Thymus (tissue), 11 donors: Measurements from ENCODE around the gene ATAD3C. TPM values are rescaled to one million over a fixed set of nuclear protein-coding genes. Genes with fewer than 3 reads are reported as not detected.
A peak's percentile ranks its signal among the peaks of the same experiment; 100 is the strongest.
"Not testable (repeated sequence)": the region's sequence is repeated elsewhere in the genome, so short reads cannot be mapped to it uniquely, and the experiment has no call there.

Experiments
- DNase-seq, 9 donors: peaks; one replicate each; pipeline ENCODE4 v3.0.0-alpha.2; 2013; ENCODE audit warnings: low spot score in 9 of 9, low read depth in 6 of 9, missing footprints in 1 of 9
- H3K27ac ChIP-seq, 2 donors: one replicate each; pipeline ENCODE4 v1.5.1; 2013; ENCODE audit warnings: control low read depth in 1 of 2, low read depth in 1 of 2, low read length in 1 of 2, mild to moderate bottlenecking in 1 of 2, moderate library complexity in 1 of 2
- H3K27me3 ChIP-seq, 2 donors: one replicate each; pipeline ENCODE4 v1.5.1; 2013; ENCODE audit warnings: low read length in 1 of 2; ENCODE audit not compliant: control insufficient read depth in 2 of 2, insufficient read depth in 1 of 2
- H3K36me3 ChIP-seq, 2 donors: one replicate each; pipeline ENCODE4 v1.5.1; 2013; ENCODE audit warnings: low read length in 1 of 2, mild to moderate bottlenecking in 1 of 2, moderate library complexity in 1 of 2; ENCODE audit not compliant: control insufficient read depth in 2 of 2, insufficient read depth in 2 of 2
- H3K4me1 ChIP-seq, 2 donors: one replicate each; pipeline ENCODE4 v1.5.1; 2013; ENCODE audit warnings: low read length in 2 of 2; ENCODE audit not compliant: control insufficient read depth in 2 of 2, insufficient read depth in 2 of 2
- H3K4me3 ChIP-seq, 2 donors: one replicate each; pipeline ENCODE4 v1.5.1; 2013; ENCODE audit warnings: low read length in 2 of 2, control low read depth in 1 of 2, mild to moderate bottlenecking in 1 of 2
- H3K9me3 ChIP-seq, 2 donors: one replicate each; pipeline ENCODE4 v1.5.1; 2013; ENCODE audit warnings: low read length in 1 of 2, mild to moderate bottlenecking in 1 of 2; ENCODE audit not compliant: control insufficient read depth in 2 of 2, insufficient read depth in 1 of 2
- WGBS: extraction: QIAGEN DNeasy Blood & Tissue Kit; methylation state at CpG from one replicate; pipeline ENCODE4 v1.1.7; 2013; 5-methylcytosine and 5-hydroxymethylcytosine counted together
- polyA plus RNA-seq: library from polyadenylated mRNA; stranded (reverse); fragments of 200-250 nt; gene quantifications from one replicate; pipeline ENCODE4 v1.2.3, GENCODE V29; 2013
- total RNA-seq: library from RNA; stranded (reverse); fragments of 120-200 nt; gene quantifications from one replicate; pipeline ENCODE4 v1.2.4, GENCODE V29; 2013
- donor health status: healthy.

Gene ATAD3C
- total and polyA plus RNA-seq, 2 donors: 0.24 to 2.8 TPM

DNA sequence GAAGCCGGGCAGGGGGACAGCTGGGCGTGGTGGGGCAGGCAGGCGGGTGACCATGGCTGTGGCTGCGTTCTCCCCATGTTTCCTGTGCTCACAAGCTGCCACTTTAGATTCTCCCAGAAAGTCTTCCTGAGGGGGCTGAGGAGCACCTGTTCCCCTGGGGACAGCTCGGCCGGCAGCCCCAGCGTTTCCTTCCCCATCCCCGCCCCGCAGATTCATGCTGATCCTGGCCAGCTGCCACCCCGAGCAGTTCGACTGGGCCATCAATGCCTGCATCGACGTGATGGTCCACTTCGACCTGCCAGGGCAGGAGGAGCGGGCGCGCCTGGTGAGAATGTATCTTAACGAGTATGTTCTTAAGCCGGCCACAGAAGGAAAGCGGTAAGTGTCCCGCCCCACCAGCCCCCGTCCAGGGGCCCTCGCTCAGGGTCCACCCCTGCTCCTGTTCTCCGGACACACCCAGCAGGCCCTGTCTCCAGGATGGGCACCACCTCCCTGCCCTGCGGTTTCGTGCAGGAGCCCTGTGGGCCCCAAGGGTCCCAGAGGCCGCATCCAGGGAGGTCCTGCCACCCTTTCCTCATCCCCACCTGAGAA is 11.1 kb downstream of the ATAD3C start:
- no peak overlapping the region for H3K4me3 ChIP-seq
- DNase-seq: no peak
- no peaks in the 10 kb centered on the region for H3K36me3 ChIP-seq
- H3K4me1 ChIP-seq: peaks cover 0 to 7% of the 10 kb centered on the region in 2 donors
- WGBS: 50% methylated on average over 27 of the region's 27 CpGs
- H3K9me3 ChIP-seq: peaks cover 0 to 3% of the 10 kb centered on the region in 2 donors
- H3K27me3 ChIP-seq: peaks cover 0 to 17% of the 10 kb centered on the region in 2 donors
- no peak overlapping the region for H3K27ac ChIP-seq

GRCh38 chr1:1461721-1462317 is 12.3 kb downstream of the ATAD3C start:
- Histone ChIP-seq H3K4me3 (no peak overlapping the region), H3K36me3 (no peaks in the 10 kb centered on the region), H3K4me1 (peaks cover 0 to 7% of the 10 kb centered on the region in 2 donors), H3K27ac (no peak overlapping the region), H3K27me3 (peaks cover 0 to 17% of the 10 kb centered on the region in 2 donors), H3K9me3 (peaks cover 0 to 3% of the 10 kb centered on the region in 2 donors)
- 75% methylated on average over 18 of the region's 18 CpGs for WGBS
- DNase-seq: no peak

DNA sequence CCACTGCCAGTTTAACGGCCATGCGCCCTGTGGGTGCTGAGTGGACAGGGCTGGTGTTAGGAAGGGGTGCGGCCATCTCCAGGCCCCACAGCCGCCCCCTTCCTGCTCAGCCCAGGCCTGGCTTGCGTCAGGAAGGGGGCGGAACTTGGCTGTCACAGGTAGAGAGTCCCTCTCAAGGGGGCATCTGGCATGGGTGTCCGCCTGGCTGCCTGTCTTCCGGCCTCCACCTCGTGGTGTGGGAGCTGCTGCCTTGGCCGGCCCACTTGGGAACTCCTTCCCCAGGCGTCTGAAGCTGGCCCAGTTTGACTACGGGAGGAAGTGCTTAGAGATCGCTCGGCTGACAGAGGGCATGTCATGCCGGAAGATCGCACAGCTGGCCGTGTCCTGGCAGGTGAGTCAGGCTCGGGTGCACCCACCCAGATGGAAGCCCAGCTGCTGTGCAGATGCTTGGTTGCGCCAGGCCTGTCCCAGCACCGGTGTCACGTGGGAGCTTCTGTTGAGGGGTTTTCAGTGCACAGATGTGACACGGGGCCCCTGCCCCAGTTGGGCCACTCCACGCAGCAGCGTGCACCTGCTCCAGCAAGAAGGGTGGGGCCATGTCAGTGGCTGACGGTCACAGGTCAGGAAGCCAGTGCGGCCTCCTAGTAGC is 13.0 kb downstream of the ATAD3C start:
- Histone ChIP-seq H3K9me3 (peaks cover 0 to 3% of the 10 kb centered on the region in 2 donors), H3K4me3 (no peak overlapping the region), H3K27ac (no peak overlapping the region), H3K4me1 (peaks cover 0 to 7% of the 10 kb centered on the region in 2 donors), H3K27me3 (peaks cover 0 to 17% of the 10 kb centered on the region in 2 donors), H3K36me3 (no peaks in the 10 kb centered on the region)
- peak in 2 of 9 donors; percentile 1 to 18 for DNase-seq
- WGBS: 79% methylated on average over 26 of the region's 26 CpGs

GRCh38 chr1:1463312-1463711 is 13.8 kb downstream of the ATAD3C start:
- H3K9me3 ChIP-seq: peaks cover 0 to 3% of the 10 kb centered on the region in 2 donors
- peaks cover 0 to 17% of the 10 kb centered on the region in 2 donors for H3K27me3 ChIP-seq
- H3K36me3 ChIP-seq: no peaks in the 10 kb centered on the region
- no peak for DNase-seq
- no peak overlapping the region for H3K4me3 ChIP-seq
- WGBS: 95% methylated on average over 7 of the region's 7 CpGs
- H3K4me1 ChIP-seq: peaks cover 0 to 7% of the 10 kb centered on the region in 2 donors
- no peak overlapping the region for H3K27ac ChIP-seq

GRCh38 chr1:1468196-1468985 is 18.9 kb downstream of the ATAD3C start:
- peaks cover 8 to 14% of the 10 kb centered on the region in 2 donors for H3K4me1 ChIP-seq
- not testable (repeated sequence) for H3K4me3 ChIP-seq, H3K27me3 ChIP-seq, DNase-seq, H3K9me3 ChIP-seq, H3K36me3 ChIP-seq, H3K27ac ChIP-seq
- 88% methylated on average over 36 of the region's 44 CpGs for WGBS

DNA sequence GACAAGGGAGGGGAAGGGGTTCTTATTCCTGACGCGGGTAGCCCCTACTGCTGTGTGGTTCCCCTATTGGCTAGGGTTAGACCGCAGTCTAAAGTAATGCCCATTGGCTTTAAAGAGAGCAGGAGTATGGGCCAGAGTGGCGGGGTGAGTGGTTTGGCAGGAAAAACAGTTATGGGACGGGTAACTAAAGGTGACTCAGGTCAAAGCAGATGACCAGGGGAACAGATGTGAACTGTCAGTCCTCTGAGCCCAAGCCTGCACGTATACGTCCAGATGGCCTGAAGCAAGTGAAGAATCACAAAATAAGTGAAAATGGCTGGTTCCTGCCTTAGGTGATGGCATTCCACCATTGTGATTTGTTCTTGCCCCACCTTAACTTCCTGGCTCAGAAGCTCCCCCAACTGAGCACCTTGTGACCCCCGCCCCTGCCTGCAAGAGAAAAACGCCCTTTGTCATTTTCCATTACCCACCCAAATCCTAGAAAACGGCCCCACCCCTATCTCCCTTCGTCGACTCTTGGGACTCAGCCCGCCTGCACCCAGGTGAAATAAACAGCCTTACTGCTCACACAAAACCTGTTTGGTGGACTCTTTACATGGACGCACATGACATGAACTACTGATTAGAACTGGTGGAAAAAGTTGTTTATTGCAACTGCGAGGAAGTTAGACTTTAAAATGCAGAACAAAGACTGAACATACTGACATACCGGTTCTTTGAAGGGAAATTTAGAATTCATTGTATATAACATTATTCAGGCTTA is 21.3 kb downstream of the ATAD3C start:
- no peaks in the 10 kb centered on the region for H3K27me3 ChIP-seq
- peak overlapping the region; percentile 77 to 84 for H3K27ac ChIP-seq
- H3K36me3 ChIP-seq: no peaks in the 10 kb centered on the region
- peaks cover 8 to 14% of the 10 kb centered on the region in 2 donors for H3K4me1 ChIP-seq
- 30% methylated on average over 16 of the region's 16 CpGs for whole genome bisulfite sequencing
- no peaks in the 10 kb centered on the region for H3K9me3 ChIP-seq
- DNase-seq: peak in 5 of 9 donors; percentile 0 to 26 (median 2)
- peak overlapping the region; percentile 76 to 89 for H3K4me3 ChIP-seq

- H3K36me3 ChIP-seq: no peaks in the 10 kb centered on the region
- under 1% methylated on average over 87 of the region's 87 CpGs for WGBS
- peak within 1 kb of the TSS; percentile 76 to 89 for H3K4me3 ChIP-seq
- DNase-seq: peak; percentile 74 to 93 (median 83)
- peaks cover 8 to 14% of the 10 kb centered on the region in 2 donors for H3K4me1 ChIP-seq
- H3K27ac ChIP-seq: peak within 1 kb of the TSS; percentile 77 to 84
- H3K27me3 ChIP-seq: no peaks in the 10 kb centered on the region
- H3K9me3 ChIP-seq: no peaks in the 10 kb centered on the region
These were observed 22.0 kb downstream of the ATAD3C start, which contains the start of gene ATAD3B for GRCh38 chr1:1471389-1472052. TSS of gene ATAD3B (plus strand) at chr1:1471765. CDS start at chr1:1471885, 120 bp downstream.
